ES-I3 (cell line): Measurements from ENCODE around the gene PTPRE.

ENCODE experiments used
- H3K36me3 ChIP-seq: 2 replicates; pipeline ENCODE4 v1.6.1; 2013; ENCODE audit warnings: mild to moderate bottlenecking, low read length, control low read depth, moderate library complexity; ENCODE audit not compliant: insufficient read depth
- H3K4me1 ChIP-seq: 2 replicates; pipeline ENCODE4 v1.6.1; 2013; ENCODE audit warnings: mild to moderate bottlenecking, control low read depth, low read length; ENCODE audit not compliant: insufficient read depth
- H3K9ac ChIP-seq: 2 replicates; pipeline ENCODE4 v1.6.1; 2013; ENCODE audit warnings: low read depth, mild to moderate bottlenecking, low read length, moderate library complexity
- H3K9me3 ChIP-seq: 2 replicates; pipeline ENCODE4 v1.6.1; 2013; ENCODE audit warnings: mild to moderate bottlenecking, low read length, moderate library complexity; ENCODE audit not compliant: control insufficient read depth, insufficient read depth

PTPRE gene

GRCh38 chr10:127953876-127954275, 47.0 kb downstream of the PTPRE start:
- no peaks in the 10 kb centered on the region for H3K9me3 ChIP-seq
- H3K9ac ChIP-seq, result no peak overlapping the region
- H3K4me1 ChIP-seq, result no peaks in the 10 kb centered on the region
- no peaks in the 10 kb centered on the region for H3K36me3 ChIP-seq

- no peaks in the 10 kb centered on the region for H3K36me3 ChIP-seq
- no peak overlapping the region for H3K9ac ChIP-seq
- H3K4me1 ChIP-seq, result peaks cover 6% of the 10 kb centered on the region
- H3K9me3 ChIP-seq, result no peaks in the 10 kb centered on the region
These were observed 52.5 kb downstream of the PTPRE start for GRCh38 chr10:127959428-127959827.

GRCh38 chr10:127961071-127961470, 54.2 kb downstream of the PTPRE start:
- peaks cover 6% of the 10 kb centered on the region for H3K4me1 ChIP-seq
- no peak overlapping the region for H3K9ac ChIP-seq
- no peaks in the 10 kb centered on the region for H3K9me3 ChIP-seq
- no peaks in the 10 kb centered on the region for H3K36me3 ChIP-seq

GRCh38 chr10:127962205-127962604, 55.3 kb downstream of the PTPRE start:
- Histone ChIP-seq H3K9me3 (no peaks in the 10 kb centered on the region), H3K4me1 (peaks cover 6% of the 10 kb centered on the region), H3K9ac (no peak overlapping the region), H3K36me3 (no peaks in the 10 kb centered on the region)

GRCh38 chr10:127963136-127963535, 56.2 kb downstream of the PTPRE start:
- peaks cover 12% of the 10 kb centered on the region for H3K4me1 ChIP-seq
- H3K36me3 ChIP-seq, result no peaks in the 10 kb centered on the region
- no peaks in the 10 kb centered on the region for H3K9me3 ChIP-seq
- no peak overlapping the region for H3K9ac ChIP-seq

GRCh38 chr10:127964621-127965020, 57.7 kb downstream of the PTPRE start:
- Histone ChIP-seq H3K9me3 (no peaks in the 10 kb centered on the region), H3K4me1 (peaks cover 13% of the 10 kb centered on the region), H3K36me3 (no peaks in the 10 kb centered on the region), H3K9ac (no peak overlapping the region)

GRCh38 chr10:127966875-127967274, 60.0 kb downstream of the PTPRE start:
- H3K9me3 ChIP-seq, result no peaks in the 10 kb centered on the region
- H3K9ac ChIP-seq, result no peak overlapping the region
- H3K4me1 ChIP-seq, result peaks cover 8% of the 10 kb centered on the region; the same call in 1 of the 2 replicates
- H3K36me3 ChIP-seq, result no peaks in the 10 kb centered on the region

- Histone ChIP-seq H3K9ac (no peak overlapping the region), H3K4me1 (peaks cover 7% of the 10 kb centered on the region; the same call in 1 of the 2 replicates), H3K36me3 (no peaks in the 10 kb centered on the region), H3K9me3 (no peaks in the 10 kb centered on the region)
These were observed 61.1 kb downstream of the PTPRE start for GRCh38 chr10:127968027-127968441.

GRCh38 chr10:127968659-127969058, 61.8 kb downstream of the PTPRE start:
- Histone ChIP-seq H3K9me3 (no peaks in the 10 kb centered on the region), H3K9ac (no peak overlapping the region), H3K36me3 (no peaks in the 10 kb centered on the region), H3K4me1 (peaks cover 7% of the 10 kb centered on the region; the same call in 1 of the 2 replicates)

GRCh38 chr10:127971101-127971946, 64.4 kb downstream of the PTPRE start:
- Histone ChIP-seq H3K36me3 (no peaks in the 10 kb centered on the region), H3K9ac (no peak overlapping the region), H3K4me1 (peaks cover 7% of the 10 kb centered on the region; the same call in 1 of the 2 replicates), H3K9me3 (no peaks in the 10 kb centered on the region)

- peaks cover 7% of the 10 kb centered on the region; the same call in 1 of the 2 replicates for H3K4me1 ChIP-seq
- H3K36me3 ChIP-seq, result no peaks in the 10 kb centered on the region
- H3K9me3 ChIP-seq, result no peaks in the 10 kb centered on the region
- no peak overlapping the region for H3K9ac ChIP-seq
These were observed 65.2 kb downstream of the PTPRE start for GRCh38 chr10:127971963-127972615.

- Histone ChIP-seq H3K36me3 (no peaks in the 10 kb centered on the region), H3K9ac (no peak overlapping the region), H3K4me1 (peaks cover 6% of the 10 kb centered on the region; the same call in 1 of the 2 replicates)
These were observed 66.0 kb downstream of the PTPRE start for GRCh38 chr10:127972751-127973357.

GRCh38 chr10:127973791-127974311, 66.9 kb downstream of the PTPRE start:
- Histone ChIP-seq H3K9me3 (no peaks in the 10 kb centered on the region), H3K9ac (no peak overlapping the region), H3K4me1 (peaks cover 3% of the 10 kb centered on the region; the same call in 1 of the 2 replicates), H3K36me3 (no peaks in the 10 kb centered on the region)

More at GRCh38 chr10:127972751-127973357, 66.0 kb downstream of the PTPRE start:
- H3K9me3 ChIP-seq, result no peaks in the 10 kb centered on the region

- H3K4me1 ChIP-seq, result peaks cover 3% of the 10 kb centered on the region; the same call in 1 of the 2 replicates
These were observed 68.0 kb downstream of the PTPRE start for GRCh38 chr10:127974911-127975310.

More at GRCh38 chr10:127974911-127975310, 68.0 kb downstream of the PTPRE start:
- no peaks in the 10 kb centered on the region for H3K36me3 ChIP-seq
- H3K9me3 ChIP-seq, result no peaks in the 10 kb centered on the region
- H3K9ac ChIP-seq, result no peak overlapping the region
